Lung (tissue), 12 donors: ENCODE measurements around the gene NPBWR2. TPM values are rescaled to one million over a fixed set of nuclear protein-coding genes. Genes with fewer than 3 reads are reported as not detected.

Experiments used
- ATAC-seq: fragments of 200-7000 bp; cut with Tn5 transposase; one replicate; pipeline ENCODE4 v1.9.1; 2020; ENCODE audit warnings: moderate number of reproducible peaks; ENCODE audit not compliant: insufficient read depth, low FRiP score
- DNase-seq, 3 donors: peaks; one replicate each; pipeline ENCODE4 v3.0.0-alpha.2; 2013 to 2017
- H3K27ac ChIP-seq, 2 donors: one replicate each; pipeline ENCODE4 v1.5.1; 2013; ENCODE audit warnings: mild to moderate bottlenecking in 2 of 2, moderate library complexity in 2 of 2, control low read depth in 1 of 2, inconsistent platforms in 1 of 2, low read depth in 1 of 2, low read length in 1 of 2
- H3K27me3 ChIP-seq, 3 donors: one replicate each; pipeline ENCODE4 v1.5.1; 2013; ENCODE audit warnings: low read length in 2 of 3; ENCODE audit not compliant: control insufficient read depth in 3 of 3, insufficient read depth in 3 of 3
- H3K36me3 ChIP-seq, 4 donors: one replicate each; pipeline ENCODE4 v1.5.1; 2013; ENCODE audit warnings: low read length in 4 of 4, mild to moderate bottlenecking in 1 of 4, moderate library complexity in 1 of 4; ENCODE audit not compliant: control insufficient read depth in 4 of 4, insufficient read depth in 4 of 4
- H3K4me1 ChIP-seq, 5 donors: one replicate each; pipeline ENCODE4 v1.5.1; 2013; ENCODE audit warnings: low read length in 5 of 5, mild to moderate bottlenecking in 2 of 5, moderate library complexity in 1 of 5; ENCODE audit not compliant: control insufficient read depth in 5 of 5, insufficient read depth in 5 of 5
- H3K4me3 ChIP-seq: one replicate; pipeline ENCODE4 v1.5.1; 2013; ENCODE audit warnings: mild to moderate bottlenecking, control low read depth, moderate library complexity
- H3K9ac ChIP-seq, 2 donors: one replicate each; pipeline ENCODE4 v1.5.1; 2013; ENCODE audit warnings: low read length in 2 of 2, control low read depth in 1 of 2; ENCODE audit not compliant: insufficient read depth in 1 of 2
- H3K9me3 ChIP-seq, 4 donors: one replicate each; pipeline ENCODE4 v1.5.1; 2013; ENCODE audit warnings: low read length in 3 of 4, mild to moderate bottlenecking in 1 of 4, moderate library complexity in 1 of 4; ENCODE audit not compliant: control insufficient read depth in 4 of 4, insufficient read depth in 3 of 4
- WGBS, 2 donors: extraction: QIAGEN DNeasy Blood & Tissue Kit; methylation state at CpG; one replicate each; pipeline ENCODE4 v1.1.7; 2013; 5-methylcytosine and 5-hydroxymethylcytosine counted together
- polyA plus RNA-seq, 2 donors: library from polyadenylated mRNA; stranded (reverse); fragments of 200-250 nt; gene quantifications; one replicate each; pipeline ENCODE4 v1.2.1, GENCODE V29; 2013
- total RNA-seq, 2 donors: library from RNA; depleted of rRNA in 1 of 2; stranded (reverse); fragments of >200 nt in 1 of 2; gene quantifications; one replicate each; pipeline ENCODE4 v1.2.1, GENCODE V29; 2014 to 2021
- TF ChIP-seq, protein P1 (sequence below): IDR thresholded peaks from 2 replicates; pipeline ENCODE4 v1.5.1; 2012; ENCODE audit warnings: mild to moderate bottlenecking; ENCODE audit errors: control extremely low read depth, extremely low read depth
- donor health status: control.
- donor health status: control.
- donor health status: Bipolar disorder and iron deficiency.
- donor health status: healthy.
- donor health status: DM: yes; HTN: yes; CAD: no.

Gene NPBWR2
- total and polyA plus RNA-seq, 4 donors = not detected

GRCh38 chr20:64098471-64099013 lies 8.8 kb downstream of the NPBWR2 start:
- DNase-seq (no peak), ATAC-seq (no peak)
- TF ChIP-seq, protein P1, sequence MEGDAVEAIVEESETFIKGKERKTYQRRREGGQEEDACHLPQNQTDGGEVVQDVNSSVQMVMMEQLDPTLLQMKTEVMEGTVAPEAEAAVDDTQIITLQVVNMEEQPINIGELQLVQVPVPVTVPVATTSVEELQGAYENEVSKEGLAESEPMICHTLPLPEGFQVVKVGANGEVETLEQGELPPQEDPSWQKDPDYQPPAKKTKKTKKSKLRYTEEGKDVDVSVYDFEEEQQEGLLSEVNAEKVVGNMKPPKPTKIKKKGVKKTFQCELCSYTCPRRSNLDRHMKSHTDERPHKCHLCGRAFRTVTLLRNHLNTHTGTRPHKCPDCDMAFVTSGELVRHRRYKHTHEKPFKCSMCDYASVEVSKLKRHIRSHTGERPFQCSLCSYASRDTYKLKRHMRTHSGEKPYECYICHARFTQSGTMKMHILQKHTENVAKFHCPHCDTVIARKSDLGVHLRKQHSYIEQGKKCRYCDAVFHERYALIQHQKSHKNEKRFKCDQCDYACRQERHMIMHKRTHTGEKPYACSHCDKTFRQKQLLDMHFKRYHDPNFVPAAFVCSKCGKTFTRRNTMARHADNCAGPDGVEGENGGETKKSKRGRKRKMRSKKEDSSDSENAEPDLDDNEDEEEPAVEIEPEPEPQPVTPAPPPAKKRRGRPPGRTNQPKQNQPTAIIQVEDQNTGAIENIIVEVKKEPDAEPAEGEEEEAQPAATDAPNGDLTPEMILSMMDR = no peak

GRCh38 chr20:64096535-64096934 lies 10.8 kb downstream of the NPBWR2 start:
- Histone ChIP-seq H3K27ac (no peak overlapping the region), H3K4me1 (no peaks in the 10 kb centered on the region), H3K4me3 (no peak overlapping the region), H3K9me3 (no peaks in the 10 kb centered on the region), H3K27me3 (peaks cover 0 to 16% (median 5%) of the 10 kb centered on the region in 3 donors), H3K9ac (no peak overlapping the region), H3K36me3 (no peaks in the 10 kb centered on the region)
- DNase-seq (no peak), ATAC-seq (no peak)
- WGBS, 2 donors = 77 to 80% methylated on average over 6 of the region's 6 CpGs
- TF ChIP-seq, protein P1 = no peak

More at GRCh38 chr20:64098471-64099013, 8.8 kb downstream of the NPBWR2 start:
- Histone ChIP-seq H3K9ac (no peak overlapping the region), H3K4me1 (no peaks in the 10 kb centered on the region), H3K9me3 (no peaks in the 10 kb centered on the region), H3K4me3 (no peak overlapping the region), H3K27ac (no peak overlapping the region), H3K36me3 (no peaks in the 10 kb centered on the region), H3K27me3 (peaks cover 0 to 17% (median 6%) of the 10 kb centered on the region in 3 donors)
- 96 to 97% methylated on average over 27 to 28 of the region's 28 CpGs for WGBS, 2 donors

DNA sequence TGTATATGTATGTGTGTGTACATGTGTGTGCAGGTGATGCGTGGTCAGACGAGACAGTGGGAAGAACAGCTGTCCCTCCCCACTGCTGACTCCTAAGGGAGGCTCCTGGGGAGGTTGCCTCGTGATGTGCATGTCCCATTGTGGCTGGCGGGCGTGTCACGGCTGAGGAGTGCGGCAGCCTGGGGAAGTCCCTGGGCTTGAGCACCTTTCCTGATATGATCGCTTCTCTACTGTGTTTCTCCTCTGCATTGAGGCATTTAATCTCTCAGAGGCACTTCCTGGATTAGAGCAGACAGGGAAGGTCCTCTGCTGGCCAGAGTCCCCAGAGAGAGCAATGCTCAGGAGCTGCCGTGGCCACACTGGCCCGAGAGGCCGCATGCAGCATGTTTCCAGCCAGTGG lies 11.4 kb downstream of the NPBWR2 start:
- no peak overlapping the region for H3K4me3 ChIP-seq
- H3K4me1 ChIP-seq = no peaks in the 10 kb centered on the region
- no peak overlapping the region for H3K27ac ChIP-seq
- no peaks in the 10 kb centered on the region for H3K9me3 ChIP-seq
- H3K36me3 ChIP-seq = no peaks in the 10 kb centered on the region
- DNase-seq (no peak), ATAC-seq (no peak)
- TF ChIP-seq, protein P1 = no peak
- WGBS, 2 donors = 86 to 92% methylated on average over 11 of the region's 11 CpGs
- no peak overlapping the region for H3K9ac ChIP-seq
- H3K27me3 ChIP-seq = peaks cover 0 to 9% (median 2%) of the 10 kb centered on the region in 3 donors

- 80 to 95% methylated on average over 4 of the region's 4 CpGs for WGBS, 2 donors
- no peak for ATAC-seq
These were observed 11.9 kb downstream of the NPBWR2 start for GRCh38 chr20:64095455-64095854.

More at GRCh38 chr20:64095455-64095854, 11.9 kb downstream of the NPBWR2 start:
- no peaks in the 10 kb centered on the region for H3K4me1 ChIP-seq
- H3K9ac ChIP-seq = no peak overlapping the region
- H3K36me3 ChIP-seq = no peaks in the 10 kb centered on the region
- no peak overlapping the region for H3K27ac ChIP-seq
- no peaks in the 10 kb centered on the region for H3K9me3 ChIP-seq
- no peak overlapping the region for H3K4me3 ChIP-seq
- peaks cover 0 to 5% (median 2%) of the 10 kb centered on the region in 3 donors for H3K27me3 ChIP-seq
- DNase-seq = no peak
- TF ChIP-seq, protein P1 = no peak
